Activated naive CD8-positive, alpha-beta T cell treated with anti-CD3 and anti-CD28 coated beads for 36 hours (primary cell): ENCODE results near the gene LRCOL1. TPM values are rescaled to one million over a fixed set of nuclear protein-coding genes. Genes with fewer than 3 reads are reported as not detected.
A peak's percentile ranks its signal among the peaks of the same experiment; 100 is the strongest.

Experiments
- DNase-seq: peaks from one replicate; pipeline ENCODE4 v3.0.0; 2021
- H3K27ac Mint-ChIP-seq: one replicate; pipeline ENCODE4 v1.8.0; 2022; ENCODE audit warnings: mild to moderate bottlenecking, moderate library complexity, mixed read lengths
- H3K27me3 Mint-ChIP-seq: one replicate; pipeline ENCODE4 v1.8.0; 2022; ENCODE audit warnings: mild to moderate bottlenecking, mixed read lengths
- H3K36me3 Mint-ChIP-seq: one replicate; pipeline ENCODE4 v1.8.0; 2021; ENCODE audit warnings: mild to moderate bottlenecking, mixed read lengths
- H3K4me1 Mint-ChIP-seq: one replicate; pipeline ENCODE4 v1.8.0; 2021; ENCODE audit warnings: mixed read lengths
- H3K4me3 Mint-ChIP-seq: one replicate; pipeline ENCODE4 v1.8.0; 2022; ENCODE audit warnings: mild to moderate bottlenecking, moderate library complexity, mixed read lengths
- H3K9me3 Mint-ChIP-seq: one replicate; pipeline ENCODE4 v1.8.0; 2022; ENCODE audit warnings: mixed read lengths
- total RNA-seq, 2 experiments: library from RNA; stranded (reverse); gene quantifications; one replicate each; pipeline ENCODE4 v1.2.3, GENCODE V29; 2021

The LRCOL1 gene
- total RNA-seq, 2 experiments from 2014 or later, result not detected

- no peak for DNase-seq
These were observed 19.1 kb downstream of the LRCOL1 start for GRCh38 chr12:132591107-132591935.

GRCh38 chr12:132588821-132589669 lies 21.3 kb downstream of the LRCOL1 start:
- no peak overlapping the region for H3K4me3 Mint-ChIP-seq
- H3K9me3 Mint-ChIP-seq, result no peaks in the 10 kb centered on the region
- DNase-seq, result no peak
- H3K4me1 Mint-ChIP-seq, result no peaks in the 10 kb centered on the region
- H3K27ac Mint-ChIP-seq, result no peak overlapping the region
- H3K27me3 Mint-ChIP-seq, result peaks cover 12% of the 10 kb centered on the region
- no peaks in the 10 kb centered on the region for H3K36me3 Mint-ChIP-seq

More at GRCh38 chr12:132591107-132591935, 19.1 kb downstream of the LRCOL1 start:
- H3K36me3 Mint-ChIP-seq, result no peaks in the 10 kb centered on the region
- peaks cover 24% of the 10 kb centered on the region for H3K27me3 Mint-ChIP-seq
- no peaks in the 10 kb centered on the region for H3K4me1 Mint-ChIP-seq
- H3K4me3 Mint-ChIP-seq, result no peak overlapping the region
- no peak overlapping the region for H3K27ac Mint-ChIP-seq
- H3K9me3 Mint-ChIP-seq, result no peaks in the 10 kb centered on the region

- DNase-seq, result no peak
- Mint-ChIP-seq H3K36me3 (peaks cover 2% of the 10 kb centered on the region), H3K4me3 (no peak overlapping the region), H3K9me3 (no peaks in the 10 kb centered on the region), H3K27me3 (peaks cover 7% of the 10 kb centered on the region), H3K4me1 (no peaks in the 10 kb centered on the region), H3K27ac (no peak overlapping the region)
These were observed 22.1 kb downstream of the LRCOL1 start for GRCh38 chr12:132588319-132588718.

- no peak for DNase-seq
- Mint-ChIP-seq H3K27ac (no peak overlapping the region), H3K4me1 (no peaks in the 10 kb centered on the region), H3K9me3 (no peaks in the 10 kb centered on the region), H3K4me3 (no peak overlapping the region), H3K36me3 (peaks cover 2% of the 10 kb centered on the region), H3K27me3 (peaks cover 3% of the 10 kb centered on the region)
These were observed 22.6 kb downstream of the LRCOL1 start for GRCh38 chr12:132587781-132588180.

GRCh38 chr12:132586929-132587328 lies 23.5 kb downstream of the LRCOL1 start:
- no peak for DNase-seq
- H3K4me1 Mint-ChIP-seq, result no peaks in the 10 kb centered on the region
- no peak overlapping the region for H3K27ac Mint-ChIP-seq
- no peaks in the 10 kb centered on the region for H3K27me3 Mint-ChIP-seq
- no peaks in the 10 kb centered on the region for H3K9me3 Mint-ChIP-seq
- no peak overlapping the region for H3K4me3 Mint-ChIP-seq
- peaks cover 2% of the 10 kb centered on the region for H3K36me3 Mint-ChIP-seq

GRCh38 chr12:132585177-132585576 lies 25.2 kb downstream of the LRCOL1 start:
- H3K4me1 Mint-ChIP-seq, result no peaks in the 10 kb centered on the region
- peaks cover 2% of the 10 kb centered on the region for H3K36me3 Mint-ChIP-seq
- H3K9me3 Mint-ChIP-seq, result no peaks in the 10 kb centered on the region
- DNase-seq, result no peak
- no peaks in the 10 kb centered on the region for H3K27me3 Mint-ChIP-seq
- no peak overlapping the region for H3K4me3 Mint-ChIP-seq
- no peak overlapping the region for H3K27ac Mint-ChIP-seq

- Mint-ChIP-seq H3K4me1 (no peaks in the 10 kb centered on the region), H3K4me3 (no peak overlapping the region), H3K9me3 (no peaks in the 10 kb centered on the region), H3K27me3 (no peaks in the 10 kb centered on the region), H3K27ac (no peak overlapping the region), H3K36me3 (peaks cover 2% of the 10 kb centered on the region)
- no peak for DNase-seq
These were observed 26.0 kb downstream of the LRCOL1 start for GRCh38 chr12:132584429-132584828.

- no peak for DNase-seq
- H3K27me3 Mint-ChIP-seq, result no peaks in the 10 kb centered on the region
- peaks cover 2% of the 10 kb centered on the region for H3K36me3 Mint-ChIP-seq
- H3K9me3 Mint-ChIP-seq, result no peaks in the 10 kb centered on the region
- H3K4me1 Mint-ChIP-seq, result no peaks in the 10 kb centered on the region
- H3K27ac Mint-ChIP-seq, result no peak overlapping the region
- no peak overlapping the region for H3K4me3 Mint-ChIP-seq
These were observed 26.6 kb downstream of the LRCOL1 start for GRCh38 chr12:132583736-132584135.

GRCh38 chr12:132583411-132583710 lies 27.0 kb downstream of the LRCOL1 start:
- DNase-seq, result no peak
- no peak overlapping the region for H3K27ac Mint-ChIP-seq
- no peaks in the 10 kb centered on the region for H3K27me3 Mint-ChIP-seq
- no peak overlapping the region for H3K4me3 Mint-ChIP-seq
- H3K4me1 Mint-ChIP-seq, result no peaks in the 10 kb centered on the region
- no peaks in the 10 kb centered on the region for H3K9me3 Mint-ChIP-seq
- H3K36me3 Mint-ChIP-seq, result peaks cover 4% of the 10 kb centered on the region

GRCh38 chr12:132582582-132583410 lies 27.6 kb downstream of the LRCOL1 start:
- no peak for DNase-seq
- no peak overlapping the region for H3K4me3 Mint-ChIP-seq
- no peak overlapping the region for H3K27ac Mint-ChIP-seq
- H3K4me1 Mint-ChIP-seq, result no peaks in the 10 kb centered on the region
- H3K36me3 Mint-ChIP-seq, result peaks cover 4% of the 10 kb centered on the region
- H3K9me3 Mint-ChIP-seq, result no peaks in the 10 kb centered on the region
- H3K27me3 Mint-ChIP-seq, result no peaks in the 10 kb centered on the region

GRCh38 chr12:132582058-132582420 lies 28.3 kb downstream of the LRCOL1 start:
- Mint-ChIP-seq H3K27me3 (no peaks in the 10 kb centered on the region), H3K4me3 (no peak overlapping the region), H3K27ac (no peak overlapping the region), H3K9me3 (no peaks in the 10 kb centered on the region), H3K4me1 (no peaks in the 10 kb centered on the region), H3K36me3 (peaks cover 4% of the 10 kb centered on the region)
- no peak for DNase-seq

- no peak overlapping the region for H3K4me3 Mint-ChIP-seq
- no peaks in the 10 kb centered on the region for H3K9me3 Mint-ChIP-seq
- H3K36me3 Mint-ChIP-seq, result peaks cover 4% of the 10 kb centered on the region
- no peak overlapping the region for H3K27ac Mint-ChIP-seq
- no peaks in the 10 kb centered on the region for H3K4me1 Mint-ChIP-seq
- no peaks in the 10 kb centered on the region for H3K27me3 Mint-ChIP-seq
- DNase-seq, result no peak
These were observed 28.9 kb downstream of the LRCOL1 start for GRCh38 chr12:132581348-132582057.

- Mint-ChIP-seq H3K27ac (no peak overlapping the region), H3K27me3 (no peaks in the 10 kb centered on the region), H3K36me3 (peaks cover 4% of the 10 kb centered on the region), H3K4me3 (no peak overlapping the region), H3K4me1 (no peaks in the 10 kb centered on the region), H3K9me3 (no peaks in the 10 kb centered on the region)
- no peak for DNase-seq
These were observed 29.6 kb downstream of the LRCOL1 start for GRCh38 chr12:132580701-132581292.

- peak overlapping the region; percentile 43 for H3K27ac Mint-ChIP-seq
- H3K36me3 Mint-ChIP-seq, result peaks cover 6% of the 10 kb centered on the region
- H3K4me1 Mint-ChIP-seq, result no peaks in the 10 kb centered on the region
- no peaks in the 10 kb centered on the region for H3K27me3 Mint-ChIP-seq
- DNase-seq, result no peak
- H3K9me3 Mint-ChIP-seq, result no peaks in the 10 kb centered on the region
- H3K4me3 Mint-ChIP-seq, result no peak overlapping the region
These were observed 30.6 kb downstream of the LRCOL1 start for GRCh38 chr12:132579744-132580143.
